Measurements from ENCODE around the gene VAT1L. TPM values are rescaled to one million over a fixed set of nuclear protein-coding genes. Genes with fewer than 3 reads are reported as not detected.
A peak's percentile ranks its signal among the peaks of the same experiment; 100 is the strongest.

Gene VAT1L
- total RNA-seq (2021; fragmentation: NEBNext Ultra II Directional; extraction: Animal tissue kit (Norgen Biotek cat#: 25700)), result not detected
- long read RNA-seq, result 0 reads

GRCh38 chr16:77788181-77789084 lies at the start of gene VAT1L:
TSS of gene VAT1L (plus strand) at chr16:77788564. CDS start at chr16:77788683, 119 bp downstream.
- peak within 1 kb of the TSS; percentile 32; the same call in 1 of the 2 replicates for H3K4me3 Mint-ChIP-seq
- H3K27me3 Mint-ChIP-seq (ENCODE audit: insufficient read depth), result peaks cover 7% of the 10 kb centered on the region
- no peak for TF ChIP-seq CTCF (IDR thresholded peaks at IDR 0.05)
- peaks cover 16% of the 10 kb centered on the region; the same call in 1 of the 2 replicates for H3K9me3 Mint-ChIP-seq
- no peak within 1 kb of the TSS for H3K27ac Mint-ChIP-seq
- H3K36me3 Mint-ChIP-seq (ENCODE audit: low read depth), result peaks cover 5% of the 10 kb centered on the region; the same call in 1 of the 2 replicates
- DNase-seq, result no peak
- no peaks in the 10 kb centered on the region for H3K4me1 Mint-ChIP-seq (ENCODE audit: low read depth)

- H3K27me3 Mint-ChIP-seq (ENCODE audit: insufficient read depth), result no peaks in the 10 kb centered on the region; the same call in 1 of the 2 replicates
- H3K4me1 Mint-ChIP-seq (ENCODE audit: low read depth), result no peaks in the 10 kb centered on the region
- H3K27ac Mint-ChIP-seq, result no peak overlapping the region
- TF ChIP-seq CTCF (IDR thresholded peaks at IDR 0.05), result no peak
- no peak overlapping the region for H3K4me3 Mint-ChIP-seq
- H3K9me3 Mint-ChIP-seq, result peaks cover 20% of the 10 kb centered on the region
- no peaks in the 10 kb centered on the region for H3K36me3 Mint-ChIP-seq (ENCODE audit: low read depth)
- DNase-seq, result no peak
Observed at GRCh38 chr16:77738706-77739558, 49.4 kb upstream of the VAT1L start.

GRCh38 chr16:77739559-77739892 lies 48.8 kb upstream of the VAT1L start:
- Mint-ChIP-seq H3K4me3 (no peak overlapping the region), H3K27ac (no peak overlapping the region), H3K27me3 (ENCODE audit: insufficient read depth) (no peaks in the 10 kb centered on the region; the same call in 1 of the 2 replicates), H3K36me3 (ENCODE audit: low read depth) (no peaks in the 10 kb centered on the region), H3K4me1 (ENCODE audit: low read depth) (no peaks in the 10 kb centered on the region), H3K9me3 (peaks cover 18% of the 10 kb centered on the region)
- TF ChIP-seq CTCF (IDR thresholded peaks at IDR 0.05), result no peak
- DNase-seq, result no peak

- Mint-ChIP-seq H3K9me3 (peaks cover 32% of the 10 kb centered on the region), H3K27me3 (ENCODE audit: insufficient read depth) (no peaks in the 10 kb centered on the region; the same call in 1 of the 2 replicates), H3K27ac (no peak overlapping the region), H3K4me3 (no peak overlapping the region), H3K36me3 (ENCODE audit: low read depth) (no peaks in the 10 kb centered on the region), H3K4me1 (ENCODE audit: low read depth) (no peaks in the 10 kb centered on the region)
- TF ChIP-seq CTCF (IDR thresholded peaks at IDR 0.05), result no peak
- no peak for DNase-seq
Observed at GRCh38 chr16:77744141-77744540, 44.2 kb upstream of the VAT1L start.

GRCh38 chr16:77745972-77746371 lies 42.4 kb upstream of the VAT1L start:
- no peak overlapping the region for H3K27ac Mint-ChIP-seq
- DNase-seq, result no peak
- no peaks in the 10 kb centered on the region for H3K36me3 Mint-ChIP-seq (ENCODE audit: low read depth)
- peaks cover 32% of the 10 kb centered on the region for H3K9me3 Mint-ChIP-seq
- no peaks in the 10 kb centered on the region; the same call in 1 of the 2 replicates for H3K27me3 Mint-ChIP-seq (ENCODE audit: insufficient read depth)
- H3K4me1 Mint-ChIP-seq (ENCODE audit: low read depth), result no peaks in the 10 kb centered on the region
- H3K4me3 Mint-ChIP-seq, result no peak overlapping the region
- no peak for TF ChIP-seq CTCF (IDR thresholded peaks at IDR 0.05)

Data from HFFc6 (cell line).